Spleen (tissue), 7 donors: ENCODE data around the gene NPIPA8.
"Not testable (repeated sequence)": the region's sequence is repeated elsewhere in the genome, so short reads cannot be mapped to it uniquely, and the experiment has no call there.

Experiments used
- CTCF ChIP-seq, 11 experiments: fragments of 200-600 bp in 7 of 11; fragments of 450-650 bp in 4 of 11; sonication (generic) in 4 of 11; IDR thresholded peaks in 8 of 11; conservative IDR thresholded peaks in 3 of 11; 1 replicate in 7 of 11; 2 replicates in 4 of 11; pipeline versions ENCODE4 v1.4.0 to v1.8.0; 2016 to 2021; ENCODE audit warnings: antibody characterized with exemption in 11 of 11, inconsistent platforms in 4 of 11, mild to moderate bottlenecking in 1 of 11
- POLR2A ChIP-seq, 3 donors: fragments of 450-650 bp; IDR thresholded peaks; one replicate each; pipeline ENCODE4 v1.5.1; 2017; ENCODE audit warnings: antibody characterized with exemption in 3 of 3, mild to moderate bottlenecking in 1 of 3
- POLR2AphosphoS5 ChIP-seq, 3 donors: sonication (generic); formaldehyde crosslinking; IDR thresholded peaks; one replicate each; pipeline ENCODE4 v1.5.1; 2017; ENCODE audit warnings: antibody characterized with exemption in 3 of 3
- donor health status: DM: no; HTN: no; CAD: no; lungs with moderate emphysema.
- donor health status: DM: no; HTN: no; CAD: no.
- donor health status: DM: no; HTN: no; CAD: no.

- not testable (repeated sequence) for TF ChIP-seq CTCF (IDR thresholded peaks at IDR 0.05 in 8 of 11, conservative IDR thresholded peaks at IDR 0.05 in 3 of 11); POLR2AphosphoS5 (IDR thresholded peaks at IDR 0.05); POLR2A (IDR thresholded peaks at IDR 0.05)
Measured at GRCh38 chr16:18293337-18293956, 43.1 kb downstream of the NPIPA8 start.
